ENCODE results near the gene RAI1. TPM values are rescaled to one million over a fixed set of nuclear protein-coding genes. Genes with fewer than 3 reads are reported as not detected.

RAI1 gene
- total RNA-seq, 4 donors from 2014 or later: 19.4 to 38.2 (median 35.3) TPM

DNA sequence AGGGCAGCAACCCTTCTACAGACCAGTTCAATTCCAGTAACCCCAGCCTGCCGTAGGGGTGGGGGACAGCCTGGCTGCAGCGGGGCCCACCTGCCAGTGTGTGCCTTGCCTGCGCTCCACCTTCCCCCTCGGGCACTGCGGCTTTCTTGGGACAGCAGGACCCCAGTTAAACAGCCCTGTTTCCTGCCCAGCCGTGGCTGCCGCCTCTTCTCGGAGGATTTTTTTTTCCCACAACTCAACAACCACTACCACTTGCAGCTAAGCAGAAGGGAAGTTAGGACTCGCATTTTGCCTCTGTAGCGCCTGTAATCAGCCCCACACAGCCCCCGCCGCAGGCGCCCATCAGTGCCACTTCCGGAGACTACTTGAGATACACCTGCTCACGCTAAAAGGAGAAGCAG is 76.1 kb downstream of the RAI1 start:
- WGBS, 2 donors: 81 to 82% methylated on average over 14 to 15 of the region's 15 CpGs
- no peak overlapping the region for H3K4me3 ChIP-seq (ENCODE audit: low read depth, poor library complexity, severe bottlenecking)
- no peak for DNase-seq (ENCODE audit: low spot score in 2 of 2)
- intact Hi-C loops (cut with DNase I; ENCODE audit: low total_unique reads): no loop called here
- TF ChIP-seq, protein P1, sequence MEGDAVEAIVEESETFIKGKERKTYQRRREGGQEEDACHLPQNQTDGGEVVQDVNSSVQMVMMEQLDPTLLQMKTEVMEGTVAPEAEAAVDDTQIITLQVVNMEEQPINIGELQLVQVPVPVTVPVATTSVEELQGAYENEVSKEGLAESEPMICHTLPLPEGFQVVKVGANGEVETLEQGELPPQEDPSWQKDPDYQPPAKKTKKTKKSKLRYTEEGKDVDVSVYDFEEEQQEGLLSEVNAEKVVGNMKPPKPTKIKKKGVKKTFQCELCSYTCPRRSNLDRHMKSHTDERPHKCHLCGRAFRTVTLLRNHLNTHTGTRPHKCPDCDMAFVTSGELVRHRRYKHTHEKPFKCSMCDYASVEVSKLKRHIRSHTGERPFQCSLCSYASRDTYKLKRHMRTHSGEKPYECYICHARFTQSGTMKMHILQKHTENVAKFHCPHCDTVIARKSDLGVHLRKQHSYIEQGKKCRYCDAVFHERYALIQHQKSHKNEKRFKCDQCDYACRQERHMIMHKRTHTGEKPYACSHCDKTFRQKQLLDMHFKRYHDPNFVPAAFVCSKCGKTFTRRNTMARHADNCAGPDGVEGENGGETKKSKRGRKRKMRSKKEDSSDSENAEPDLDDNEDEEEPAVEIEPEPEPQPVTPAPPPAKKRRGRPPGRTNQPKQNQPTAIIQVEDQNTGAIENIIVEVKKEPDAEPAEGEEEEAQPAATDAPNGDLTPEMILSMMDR (IDR thresholded peaks at IDR 0.05): no peak
- TF ChIP-seq POLR2A (IDR thresholded peaks at IDR 0.05): no peak

DNA sequence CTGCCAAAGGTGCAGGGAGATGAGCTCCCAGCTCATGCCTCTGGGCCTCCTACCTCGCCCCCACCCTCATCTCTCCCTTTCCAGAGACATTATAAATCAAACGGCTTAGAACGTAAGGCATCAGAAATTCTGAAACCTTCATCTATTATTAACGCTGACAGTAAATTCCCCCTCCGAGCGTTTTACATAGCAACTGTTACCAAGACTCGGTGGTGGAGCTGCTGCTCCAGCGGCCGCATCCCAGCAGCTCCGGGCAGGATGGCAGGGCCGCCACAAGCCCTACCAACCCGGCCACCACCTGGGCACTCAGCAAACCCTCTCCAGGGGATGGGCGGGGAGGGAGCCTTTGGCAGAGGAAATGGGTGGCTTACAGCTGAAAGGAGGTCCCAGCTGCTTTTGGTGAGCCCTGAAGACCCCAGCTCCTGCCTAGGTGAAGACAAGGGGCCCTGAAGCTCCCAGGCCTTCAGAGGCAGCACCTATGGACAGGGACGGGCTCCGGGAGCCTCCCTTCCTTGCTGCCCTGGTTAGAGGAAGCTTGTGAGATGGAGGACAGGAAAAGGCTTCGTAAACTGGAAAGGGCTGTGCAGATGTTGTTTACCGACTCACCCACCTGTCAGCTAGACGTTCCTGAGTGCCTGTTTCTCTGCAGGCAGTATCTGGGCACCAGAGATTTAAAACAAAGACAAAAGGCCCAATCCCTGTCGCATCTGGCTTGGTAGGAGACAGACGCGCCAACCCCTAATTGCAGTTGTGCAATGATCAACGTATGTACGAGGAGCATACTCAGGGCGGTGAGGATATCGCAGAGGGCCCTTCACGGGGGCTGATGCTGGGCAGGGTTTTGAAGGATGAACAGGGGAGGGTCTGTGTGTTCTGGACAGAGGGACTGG is 76.9 kb downstream of the RAI1 start:
- TF ChIP-seq, protein P1 (IDR thresholded peaks at IDR 0.05): no peak
- TF ChIP-seq POLR2A (IDR thresholded peaks at IDR 0.05): no peak
- intact Hi-C loops (cut with DNase I; ENCODE audit: low total_unique reads): no loop called here
- WGBS, 2 donors: 78 to 82% methylated on average over 26 of the region's 26 CpGs
- no peak overlapping the region for H3K4me3 ChIP-seq (ENCODE audit: low read depth, poor library complexity, severe bottlenecking)
- DNase-seq (ENCODE audit: low spot score in 2 of 2): no peak

- WGBS, 2 donors: 84% methylated on average over 7 of the region's 7 CpGs
- no peak overlapping the region for H3K4me3 ChIP-seq (ENCODE audit: low read depth, poor library complexity, severe bottlenecking)
- no peak for DNase-seq (ENCODE audit: low spot score in 2 of 2)
- intact Hi-C loops (cut with DNase I; ENCODE audit: low total_unique reads): no loop called here
- TF ChIP-seq, protein P1 (IDR thresholded peaks at IDR 0.05): no peak
- TF ChIP-seq POLR2A (IDR thresholded peaks at IDR 0.05): no peak
Measured at GRCh38 chr17:17758941-17759563, 77.8 kb downstream of the RAI1 start.

- no peak overlapping the region for H3K4me3 ChIP-seq (ENCODE audit: low read depth, poor library complexity, severe bottlenecking)
- DNase-seq (ENCODE audit: low spot score in 2 of 2): no peak
- intact Hi-C loops (cut with DNase I; ENCODE audit: low total_unique reads): no loop called here
- 58 to 86% methylated on average over 3 to 7 of the region's 7 CpGs for WGBS, 2 donors
- TF ChIP-seq, protein P1 (IDR thresholded peaks at IDR 0.05): no peak
- no peak for TF ChIP-seq POLR2A (IDR thresholded peaks at IDR 0.05)
Measured at GRCh38 chr17:17760350-17760749, 79.1 kb downstream of the RAI1 start.

DNA sequence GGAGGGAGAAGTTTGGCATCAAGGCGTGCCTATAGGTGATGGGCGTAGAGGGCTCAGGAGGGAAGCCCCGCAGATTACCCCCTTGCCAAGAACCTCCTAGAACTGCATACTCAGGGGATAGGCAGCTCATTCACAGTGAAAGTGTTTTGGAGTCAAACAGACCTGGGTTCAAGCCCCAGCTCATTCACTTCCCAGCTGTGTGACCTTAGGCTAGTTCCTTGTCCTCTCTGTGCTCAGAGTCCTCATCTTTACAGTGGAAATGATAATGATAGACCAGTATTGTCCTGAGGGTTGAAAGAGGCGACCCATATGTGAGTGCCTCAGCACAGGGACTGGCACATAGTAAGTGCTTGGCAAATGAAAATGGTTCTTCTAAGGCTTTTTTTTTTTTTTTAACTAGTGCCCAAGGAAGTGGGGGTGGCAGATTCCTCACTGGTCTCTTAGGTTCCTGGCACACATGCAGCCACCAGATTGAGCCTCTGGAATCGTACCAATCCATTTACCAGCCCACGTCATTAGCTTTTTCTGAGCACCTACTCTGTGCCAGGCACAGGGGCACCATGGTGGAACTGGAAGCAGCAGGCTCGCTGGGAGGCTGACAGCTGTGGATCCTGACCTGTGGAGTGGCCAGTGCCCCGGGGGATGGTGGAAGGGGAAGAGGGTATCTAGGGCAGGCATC is 79.8 kb downstream of the RAI1 start:
- intact Hi-C loops (cut with DNase I; ENCODE audit: low total_unique reads): no loop called here
- no peak for TF ChIP-seq POLR2A (IDR thresholded peaks at IDR 0.05)
- TF ChIP-seq, protein P1 (IDR thresholded peaks at IDR 0.05): no peak
- 91 to 95% methylated on average over 8 of the region's 8 CpGs for WGBS, 2 donors
- DNase-seq (ENCODE audit: low spot score in 2 of 2): no peak
- H3K4me3 ChIP-seq (ENCODE audit: low read depth, poor library complexity, severe bottlenecking): no peak overlapping the region

Data from lower leg skin (tissue), 4 donors.